Measurements from ENCODE around the gene FOXC1. TPM values are rescaled to one million over a fixed set of nuclear protein-coding genes. Genes with fewer than 3 reads are reported as not detected.

The FOXC1 gene
- total and polyA plus RNA-seq, 2 of the 13 experiments (the other 11 are each of a cell fraction or from before 2014, with no cell fraction given), result 0.44 to 0.55 TPM

- in situ Hi-C loops (cut with HindIII; ENCODE audit: extremely low pct_ligation_motif_present, low pct_unique_long_range_greater_than_20kb) (no loop called here), intact Hi-C loops (cut with micrococcal nuclease; ENCODE audit: unreplicated experiment) (no loop called here)
- no peak for TF ChIP-seq ZNF460 (CRISPR knock-in tag; IDR thresholded peaks at IDR 0.05; ENCODE audit: borderline replicate concordance)
- TF ChIP-seq CERS6 (CRISPR knock-in tag; IDR thresholded peaks at IDR 0.05), result no peak
- no peak for TF ChIP-seq ZNF468 (CRISPR knock-in tag; IDR thresholded peaks at IDR 0.05)
- TF ChIP-seq NFYC (CRISPR knock-in tag; IDR thresholded peaks at IDR 0.05), result no peak
- no peak for TF ChIP-seq ARNT (IDR thresholded peaks at IDR 0.05)
- TF ChIP-seq DDIT3 (CRISPR knock-in tag; IDR thresholded peaks at IDR 0.05), result no peak
- TF ChIP-seq BCL6 (CRISPR knock-in tag; IDR thresholded peaks at IDR 0.05), result no peak
- no peak for TF ChIP-seq GPBP1L1 (CRISPR knock-in tag; IDR thresholded peaks at IDR 0.05)
- H3K4me3 ChIP-seq (replicated peaks in 1 of 3; ENCODE audit: insufficient read depth in 1 of 3, low read depth in 2 of 3, low read length in 3 of 3), result no peak overlapping the region
- H2AFZ ChIP-seq (ENCODE audit: low read length), result no peak overlapping the region
- DNase-seq (ENCODE audit: low spot score) (no peak), FAIRE-seq (no peak), ATAC-seq (no peak)
- 85% methylated on average over 3 of the region's 3 CpGs for WGBS (ENCODE audit: low lambda C conversion rate)
- H4K20me1 ChIP-seq (ENCODE audit: insufficient read depth, low read length), result peaks cover 3% of the 10 kb centered on the region; the same call in 1 of the 2 replicates
- H3K27me3 ChIP-seq (ENCODE audit: control insufficient read depth in 1 of 2, insufficient read depth in 2 of 2, low read length in 2 of 2), result peaks cover 4 to 14% of the 10 kb centered on the region in 2 experiments; a peak in 4 of 5 replicates
- BruUV-seq (replicated peaks), result no TSS peak
- POLR2A ChIA-PET, result no interaction called here
- H3K4me1 ChIP-seq (ENCODE audit: insufficient read depth, low read length), result peaks cover 18% of the 10 kb centered on the region
- no peaks in the 10 kb centered on the region for H3K36me3 ChIP-seq (replicated peaks in 1 of 2; ENCODE audit: control insufficient read depth in 1 of 2, insufficient read depth in 2 of 2, low read length in 2 of 2)
- CTCF ChIA-PET (ENCODE audit: low intra/inter-chr PET ratio, low total read pairs), result no interaction called here
- H3K79me2 ChIP-seq (ENCODE audit: insufficient read depth, low read length), result no peaks in the 10 kb centered on the region
- H3K4me2 ChIP-seq (ENCODE audit: low read depth, low read length), result no peak overlapping the region
- no peak overlapping the region for H3K27ac ChIP-seq (ENCODE audit: extremely low read length, insufficient read depth, low read length)
- no peaks in the 10 kb centered on the region for H3K9me3 ChIP-seq (ENCODE audit: low read length)
- no peak overlapping the region for H3K9ac ChIP-seq (ENCODE audit: insufficient read depth, low read depth, low read length)
These were observed 3.6 kb downstream of the FOXC1 start for GRCh38 chr6:1613346-1613687.

Data from HepG2 (cell line).